Fibroblast of lung (primary cell): ENCODE data around the gene TBC1D7.

Experiments used
- EZH2 ChIP-seq: IDR thresholded peaks from 2 replicates; pipeline ENCODE4 v1.5.1; 2012; ENCODE audit warnings: low read length, control low read depth, mild to moderate bottlenecking; ENCODE audit errors: missing control alignments
- TF ChIP-seq, protein P1 (sequence below), 2 donors: IDR thresholded peaks in 1 of 2; conservative IDR thresholded peaks in 1 of 2; 1 replicate in 1 of 2; 2 replicates in 1 of 2; pipeline ENCODE4 v1.5.1; 2011 to 2012; ENCODE audit warnings: low read length in 2 of 2, control low read depth in 1 of 2, inconsistent platforms in 1 of 2, low read depth in 1 of 2, mild to moderate bottlenecking in 1 of 2

- TF ChIP-seq, protein P1, sequence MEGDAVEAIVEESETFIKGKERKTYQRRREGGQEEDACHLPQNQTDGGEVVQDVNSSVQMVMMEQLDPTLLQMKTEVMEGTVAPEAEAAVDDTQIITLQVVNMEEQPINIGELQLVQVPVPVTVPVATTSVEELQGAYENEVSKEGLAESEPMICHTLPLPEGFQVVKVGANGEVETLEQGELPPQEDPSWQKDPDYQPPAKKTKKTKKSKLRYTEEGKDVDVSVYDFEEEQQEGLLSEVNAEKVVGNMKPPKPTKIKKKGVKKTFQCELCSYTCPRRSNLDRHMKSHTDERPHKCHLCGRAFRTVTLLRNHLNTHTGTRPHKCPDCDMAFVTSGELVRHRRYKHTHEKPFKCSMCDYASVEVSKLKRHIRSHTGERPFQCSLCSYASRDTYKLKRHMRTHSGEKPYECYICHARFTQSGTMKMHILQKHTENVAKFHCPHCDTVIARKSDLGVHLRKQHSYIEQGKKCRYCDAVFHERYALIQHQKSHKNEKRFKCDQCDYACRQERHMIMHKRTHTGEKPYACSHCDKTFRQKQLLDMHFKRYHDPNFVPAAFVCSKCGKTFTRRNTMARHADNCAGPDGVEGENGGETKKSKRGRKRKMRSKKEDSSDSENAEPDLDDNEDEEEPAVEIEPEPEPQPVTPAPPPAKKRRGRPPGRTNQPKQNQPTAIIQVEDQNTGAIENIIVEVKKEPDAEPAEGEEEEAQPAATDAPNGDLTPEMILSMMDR (conservative IDR thresholded peaks at IDR 0.05 in 1 of 2, IDR thresholded peaks at IDR 0.05 in 1 of 2; ENCODE audit: low read depth in 1 of 2, low read length in 2 of 2) = no peak
- no peak for TF ChIP-seq EZH2
Observed at GRCh38 chr6:13354331-13355042, 26.1 kb upstream of the TBC1D7 start.
